NOMO-1 treated with dmso at 0.1 percent for 144 hours (cell line): ENCODE results near the gene UPK2.
"Not testable (repeated sequence)": the region's sequence is repeated elsewhere in the genome, so short reads cannot be mapped to it uniquely, and the experiment has no call there.

Experiments used
- DNase-seq: peaks from one replicate; lab custom pipeline; 2025; ENCODE audit not compliant: unreplicated experiment; lab: John Stamatoyannopoulos, UW

UPK2 gene

DNA sequence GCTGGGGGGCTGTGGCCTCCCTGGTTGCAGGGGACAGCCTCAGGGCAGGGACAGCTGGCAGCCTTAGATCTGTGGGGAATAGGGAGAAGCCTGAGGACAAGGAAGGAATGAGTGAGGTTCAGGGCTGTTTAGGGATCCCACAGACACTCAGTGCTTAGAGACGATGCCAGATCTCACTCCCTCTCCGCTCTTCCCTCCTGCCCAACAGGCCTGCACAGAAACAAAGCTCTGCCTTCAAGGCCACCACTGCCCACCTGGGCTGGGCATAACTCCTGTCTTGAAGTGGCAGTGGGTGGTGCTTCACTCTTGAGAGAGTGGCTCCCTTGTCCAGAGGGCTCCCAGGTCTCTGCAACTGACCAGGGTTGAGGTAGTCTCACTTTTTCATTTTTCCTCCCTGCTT, 28.7 kb downstream of the UPK2 start:
- DNase-seq = no peak

DNA sequence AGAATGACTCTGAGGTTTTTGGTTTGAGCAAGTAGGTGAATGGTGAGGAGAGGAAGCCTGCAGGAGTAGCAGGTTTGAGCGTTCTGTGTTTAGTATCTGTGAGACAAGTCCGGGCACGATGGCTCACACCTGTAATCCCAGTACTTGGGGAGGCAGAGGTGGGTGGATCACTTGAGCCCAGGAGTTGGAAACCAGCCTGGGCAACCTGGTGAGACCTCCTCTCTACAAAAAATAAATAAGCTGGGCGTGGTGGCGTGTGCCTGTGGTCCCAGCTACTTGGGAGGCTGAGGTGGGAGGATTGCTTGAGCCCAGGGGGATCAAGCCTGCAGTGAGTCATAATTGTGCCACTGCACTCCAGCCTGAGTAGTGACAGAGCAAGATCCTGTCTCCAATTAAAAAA, 32.2 kb downstream of the UPK2 start:
- DNase-seq = no peak

DNA sequence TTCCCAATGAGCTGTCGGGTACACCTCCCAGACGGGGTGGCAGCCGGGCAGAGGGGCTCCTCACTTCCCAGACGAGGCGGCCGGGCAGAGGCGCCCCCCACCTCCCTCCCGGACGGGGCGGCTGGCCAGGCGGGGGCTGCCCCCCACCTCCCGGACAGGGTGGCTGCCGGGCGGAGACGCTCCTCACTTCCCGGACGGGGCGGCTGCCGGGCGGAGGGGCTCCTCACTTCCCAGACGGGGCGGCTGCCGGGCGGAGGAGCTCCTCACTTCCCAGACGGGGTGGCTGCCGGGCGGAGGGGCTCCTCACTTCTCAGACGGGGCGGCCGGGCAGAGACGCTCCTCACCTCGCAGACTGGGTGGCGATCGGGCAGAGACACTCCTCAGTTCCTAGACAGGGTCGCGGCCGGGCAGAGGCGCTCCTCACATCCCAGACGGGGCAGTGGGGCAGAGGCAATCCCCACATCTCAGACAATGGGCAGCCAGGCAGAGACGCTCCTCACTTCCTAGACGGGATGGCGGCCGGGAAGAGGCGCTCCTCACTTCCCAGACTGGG, 35.5 kb downstream of the UPK2 start:
- DNase-seq = not testable (repeated sequence)

DNA sequence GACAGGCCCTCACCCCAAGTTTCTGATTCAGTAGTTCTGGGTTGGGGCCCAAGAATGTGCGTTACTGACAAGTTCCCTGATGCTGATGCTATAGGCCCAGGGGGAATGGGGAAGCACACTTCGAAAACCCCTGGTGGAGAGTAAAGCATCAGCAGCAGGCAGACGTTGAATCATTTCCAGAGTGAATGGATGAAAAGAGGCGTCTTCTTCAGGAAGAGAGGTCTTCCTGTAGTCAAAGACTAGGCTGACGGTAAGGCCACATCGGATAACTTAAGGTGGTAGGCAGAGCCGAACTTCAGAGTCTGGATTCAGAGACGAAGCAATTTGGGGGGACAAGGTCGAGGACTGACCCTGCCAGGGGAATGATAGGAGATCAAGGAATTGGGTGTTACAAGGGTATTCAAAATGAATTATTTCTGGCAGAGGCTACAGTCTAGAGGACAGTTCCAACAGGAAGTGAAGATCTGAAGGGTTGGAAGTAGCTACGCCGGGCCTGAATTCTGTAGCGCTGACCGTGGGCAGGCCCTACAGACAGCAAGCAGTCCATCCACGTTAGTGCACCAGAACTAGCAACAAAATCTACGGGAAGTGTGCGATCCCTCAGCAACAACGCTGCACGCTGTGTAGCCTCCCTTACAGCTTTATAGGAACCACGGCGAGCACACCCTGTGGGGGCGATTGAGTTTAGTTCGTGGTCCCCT, 41.0 kb downstream of the UPK2 start:
- peak; percentile 7 for DNase-seq

DNA sequence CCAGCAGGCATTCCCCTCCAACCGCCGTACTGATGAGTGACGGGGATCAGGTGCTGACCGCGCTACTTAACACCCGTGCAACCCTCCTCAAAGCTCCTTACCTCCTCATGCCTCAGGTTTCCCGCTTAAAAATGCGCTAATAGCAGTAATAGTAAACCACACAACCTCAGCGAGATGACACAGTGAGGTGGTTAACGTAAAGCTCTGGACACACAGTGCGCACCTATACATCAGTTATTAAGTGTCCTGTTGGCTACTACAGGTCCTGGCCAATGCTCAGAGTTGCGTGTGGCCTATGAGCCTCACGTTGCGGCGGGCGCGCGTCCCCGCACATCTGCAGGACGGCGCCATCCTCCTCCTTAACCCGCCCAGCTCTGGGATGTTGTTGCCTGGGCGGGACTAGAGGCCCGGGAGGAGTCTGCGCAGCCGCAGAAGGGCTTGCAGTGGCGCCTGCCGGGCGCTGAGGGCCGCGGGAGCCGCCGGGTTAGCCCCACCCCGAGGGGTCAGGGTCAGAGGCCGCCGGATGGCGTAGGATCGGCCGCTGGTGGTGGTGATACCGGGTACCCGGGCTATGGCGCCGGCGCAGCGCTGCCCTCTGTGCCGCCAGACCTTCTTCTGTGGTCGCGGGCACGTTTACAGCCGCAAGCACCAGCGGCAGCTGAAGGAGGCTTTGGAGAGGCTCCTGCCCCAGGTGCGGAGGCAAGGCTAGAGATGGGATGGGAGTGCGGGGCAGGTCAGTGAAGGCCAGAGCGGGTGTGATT, 41.7 kb downstream of the UPK2 start, which contains the start of gene CENATAC:
Gene CENATAC, plus strand, starts transcription at position 512 of the 761 bp plus-strand sequence. Its CDS starts 60 bp downstream, at position 572.
- DNase-seq = peak; percentile 90

DNA sequence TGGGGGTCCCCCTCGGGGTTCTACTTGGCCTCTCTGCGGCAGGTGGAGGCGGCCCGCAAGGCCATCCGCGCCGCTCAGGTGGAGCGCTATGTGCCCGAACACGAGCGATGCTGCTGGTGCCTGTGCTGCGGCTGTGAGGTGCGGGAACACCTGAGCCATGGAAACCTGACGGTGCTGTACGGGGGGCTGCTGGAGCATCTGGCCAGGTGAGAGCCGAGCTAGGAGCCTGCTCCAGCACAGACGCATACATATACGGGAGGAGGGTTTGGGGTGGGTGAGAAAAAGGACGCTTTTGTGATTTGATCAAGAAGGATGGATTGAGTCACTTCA, 42.3 kb downstream of the UPK2 start:
- DNase-seq = no peak

DNA sequence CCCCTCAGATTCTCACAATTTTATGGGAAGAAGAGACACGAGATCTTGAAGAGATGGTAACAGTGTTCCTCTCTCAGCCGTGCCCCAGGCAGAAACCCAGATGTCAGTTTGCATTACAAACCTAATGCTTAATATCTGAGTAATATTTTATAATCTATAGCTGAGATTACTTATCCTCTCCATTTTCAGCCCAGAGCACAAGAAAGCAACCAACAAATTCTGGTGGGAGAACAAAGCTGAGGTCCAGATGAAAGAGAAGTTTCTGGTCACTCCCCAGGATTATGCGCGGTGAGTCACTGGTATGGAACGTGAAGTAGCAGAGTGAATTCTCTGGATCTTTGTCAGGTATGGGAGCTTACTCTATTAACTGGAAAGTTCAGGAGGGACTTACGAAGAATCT, 42.7 kb downstream of the UPK2 start:
- no peak for DNase-seq

DNA sequence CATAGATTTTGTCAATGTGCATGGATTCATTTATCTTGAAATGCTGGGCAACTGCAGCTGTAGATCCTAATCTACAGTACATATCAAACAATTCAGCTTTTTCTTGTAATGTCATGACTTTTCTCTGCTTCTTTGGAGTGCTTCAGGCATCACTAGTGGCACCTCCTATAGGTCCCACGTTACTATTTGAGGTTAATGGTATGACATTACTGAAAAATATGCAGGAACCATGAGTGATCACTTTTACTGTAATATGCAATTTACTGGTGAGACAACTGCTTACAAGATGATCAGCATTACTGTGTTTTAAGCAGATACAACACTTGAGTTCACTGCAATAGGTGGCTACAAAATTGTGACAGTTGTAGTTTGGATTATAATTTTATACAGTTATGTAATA, 44.8 kb downstream of the UPK2 start:
- DNase-seq = no peak

DNA sequence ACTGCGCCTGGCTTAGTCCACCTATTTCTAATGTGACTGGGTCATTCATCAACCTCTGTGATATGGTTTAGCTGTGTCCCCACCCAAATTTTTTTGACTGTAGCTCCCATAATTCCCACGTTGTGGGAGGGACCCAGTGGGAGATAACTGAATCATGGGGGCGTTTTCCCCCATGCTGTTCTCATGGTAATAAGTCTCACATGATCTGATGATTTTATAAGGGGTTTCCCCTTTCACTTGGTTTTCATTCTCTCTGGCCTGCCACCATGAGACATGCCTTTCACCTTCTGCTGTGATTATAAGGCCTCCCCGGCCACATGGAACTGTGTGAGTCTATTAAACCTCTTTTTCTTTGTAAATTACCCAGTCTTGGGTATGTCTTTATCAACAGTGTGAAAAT, 50.6 kb downstream of the UPK2 start:
- no peak for DNase-seq
